HG03575 (cell line): Measurements from ENCODE around the gene MYPN.
"Not testable (repeated sequence)": the region's sequence is repeated elsewhere in the genome, so short reads cannot be mapped to it uniquely, and the experiment has no call there.

Experiments used
- ATAC-seq: cut with Tn5 transposase; IDR thresholded peaks from one replicate; pipeline ENCODE4 v1.9.1; 2021; ENCODE audit not compliant: unreplicated experiment, insufficient number of reproducible peaks, low FRiP score; ENCODE audit errors: extremely low read depth

Gene MYPN, protein sequence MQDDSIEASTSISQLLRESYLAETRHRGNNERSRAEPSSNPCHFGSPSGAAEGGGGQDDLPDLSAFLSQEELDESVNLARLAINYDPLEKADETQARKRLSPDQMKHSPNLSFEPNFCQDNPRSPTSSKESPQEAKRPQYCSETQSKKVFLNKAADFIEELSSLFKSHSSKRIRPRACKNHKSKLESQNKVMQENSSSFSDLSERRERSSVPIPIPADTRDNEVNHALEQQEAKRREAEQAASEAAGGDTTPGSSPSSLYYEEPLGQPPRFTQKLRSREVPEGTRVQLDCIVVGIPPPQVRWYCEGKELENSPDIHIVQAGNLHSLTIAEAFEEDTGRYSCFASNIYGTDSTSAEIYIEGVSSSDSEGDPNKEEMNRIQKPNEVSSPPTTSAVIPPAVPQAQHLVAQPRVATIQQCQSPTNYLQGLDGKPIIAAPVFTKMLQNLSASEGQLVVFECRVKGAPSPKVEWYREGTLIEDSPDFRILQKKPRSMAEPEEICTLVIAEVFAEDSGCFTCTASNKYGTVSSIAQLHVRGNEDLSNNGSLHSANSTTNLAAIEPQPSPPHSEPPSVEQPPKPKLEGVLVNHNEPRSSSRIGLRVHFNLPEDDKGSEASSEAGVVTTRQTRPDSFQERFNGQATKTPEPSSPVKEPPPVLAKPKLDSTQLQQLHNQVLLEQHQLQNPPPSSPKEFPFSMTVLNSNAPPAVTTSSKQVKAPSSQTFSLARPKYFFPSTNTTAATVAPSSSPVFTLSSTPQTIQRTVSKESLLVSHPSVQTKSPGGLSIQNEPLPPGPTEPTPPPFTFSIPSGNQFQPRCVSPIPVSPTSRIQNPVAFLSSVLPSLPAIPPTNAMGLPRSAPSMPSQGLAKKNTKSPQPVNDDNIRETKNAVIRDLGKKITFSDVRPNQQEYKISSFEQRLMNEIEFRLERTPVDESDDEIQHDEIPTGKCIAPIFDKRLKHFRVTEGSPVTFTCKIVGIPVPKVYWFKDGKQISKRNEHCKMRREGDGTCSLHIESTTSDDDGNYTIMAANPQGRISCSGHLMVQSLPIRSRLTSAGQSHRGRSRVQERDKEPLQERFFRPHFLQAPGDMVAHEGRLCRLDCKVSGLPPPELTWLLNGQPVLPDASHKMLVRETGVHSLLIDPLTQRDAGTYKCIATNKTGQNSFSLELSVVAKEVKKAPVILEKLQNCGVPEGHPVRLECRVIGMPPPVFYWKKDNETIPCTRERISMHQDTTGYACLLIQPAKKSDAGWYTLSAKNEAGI (N-terminal part only)

DNA sequence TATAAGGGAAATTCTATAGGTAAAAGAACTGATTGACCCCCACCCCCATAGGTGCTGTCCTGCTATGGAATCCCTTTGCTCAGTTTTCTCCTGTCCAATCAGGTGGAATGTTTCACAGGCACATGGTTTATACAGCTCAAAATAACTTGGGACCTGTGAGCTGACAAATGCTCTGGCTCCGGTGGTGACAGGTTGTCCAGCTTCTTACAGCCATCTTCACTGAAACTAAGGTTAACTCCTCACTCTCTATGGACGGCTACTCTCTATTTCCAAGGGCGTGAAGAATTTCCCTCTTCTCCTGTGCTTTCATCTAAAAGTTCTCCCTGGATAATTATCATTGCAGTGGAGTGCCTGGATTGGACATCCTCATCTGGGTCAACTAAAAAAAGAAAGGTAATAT lies at the start of gene MYPN:
Gene MYPN (plus strand): TSS at position 158 of the 400 bp plus-strand sequence. CDS start 11,951 bp downstream, outside the sequence.
- no peak for ATAC-seq

DNA sequence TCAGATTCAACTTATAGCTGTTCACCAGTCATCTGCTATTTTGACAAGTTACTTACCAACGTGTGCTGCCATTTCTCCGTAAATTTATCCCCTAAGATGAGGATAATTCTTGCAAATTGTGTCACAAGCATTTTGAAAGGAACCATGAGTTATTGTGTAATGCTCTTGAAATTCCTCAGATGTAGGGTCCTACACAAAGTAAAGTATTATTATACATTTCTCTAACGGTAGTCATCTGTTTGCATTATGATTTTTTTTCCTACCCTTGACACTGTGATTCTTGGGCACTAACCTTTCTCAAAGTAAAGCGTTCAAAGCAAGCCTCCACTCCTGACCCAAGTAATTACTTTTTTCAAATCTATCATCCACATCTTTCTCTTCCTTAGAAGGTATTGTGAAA lies 42.3 kb upstream of the MYPN start:
- ATAC-seq: no peak

DNA sequence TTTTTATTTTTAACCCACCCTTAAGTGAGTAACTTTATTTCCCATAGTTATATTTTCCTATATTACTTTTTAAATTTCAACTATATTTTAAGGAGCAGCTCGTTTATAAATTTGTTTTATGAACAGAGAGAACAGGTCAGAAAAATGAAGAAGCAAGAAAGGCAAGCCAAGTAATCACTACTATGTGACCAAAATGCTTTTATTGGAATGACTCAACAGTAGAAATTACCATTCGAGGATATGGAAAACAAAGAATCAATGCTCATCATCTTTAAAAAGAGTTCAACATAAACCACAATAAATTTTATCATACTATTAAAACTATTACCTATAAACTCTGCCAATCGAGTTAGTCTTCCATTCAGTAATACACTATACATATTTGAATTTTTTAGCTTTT lies 41.8 kb upstream of the MYPN start:
- no peak for ATAC-seq

DNA sequence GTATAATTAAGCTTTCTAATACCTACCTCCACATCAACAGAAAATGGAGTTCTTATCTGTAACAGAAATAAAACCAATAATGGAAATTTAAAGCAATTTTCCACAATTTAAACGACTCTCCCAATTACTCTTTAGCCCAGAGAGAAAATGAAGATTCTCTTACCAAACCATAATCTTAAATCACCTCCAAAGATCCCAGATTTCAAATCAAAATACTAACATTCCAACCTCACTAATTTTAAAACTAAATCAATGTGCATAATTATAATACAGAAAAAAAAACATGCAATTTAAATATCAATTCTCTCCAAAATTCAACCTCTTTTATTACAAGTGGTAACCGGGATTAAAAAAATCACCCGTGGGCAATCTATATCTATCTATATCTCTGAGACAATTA lies 35.7 kb upstream of the MYPN start:
- ATAC-seq: no peak

GRCh38 chr10:68074031-68074774 lies 35.1 kb upstream of the MYPN start:
- peak; percentile 22 for ATAC-seq

DNA sequence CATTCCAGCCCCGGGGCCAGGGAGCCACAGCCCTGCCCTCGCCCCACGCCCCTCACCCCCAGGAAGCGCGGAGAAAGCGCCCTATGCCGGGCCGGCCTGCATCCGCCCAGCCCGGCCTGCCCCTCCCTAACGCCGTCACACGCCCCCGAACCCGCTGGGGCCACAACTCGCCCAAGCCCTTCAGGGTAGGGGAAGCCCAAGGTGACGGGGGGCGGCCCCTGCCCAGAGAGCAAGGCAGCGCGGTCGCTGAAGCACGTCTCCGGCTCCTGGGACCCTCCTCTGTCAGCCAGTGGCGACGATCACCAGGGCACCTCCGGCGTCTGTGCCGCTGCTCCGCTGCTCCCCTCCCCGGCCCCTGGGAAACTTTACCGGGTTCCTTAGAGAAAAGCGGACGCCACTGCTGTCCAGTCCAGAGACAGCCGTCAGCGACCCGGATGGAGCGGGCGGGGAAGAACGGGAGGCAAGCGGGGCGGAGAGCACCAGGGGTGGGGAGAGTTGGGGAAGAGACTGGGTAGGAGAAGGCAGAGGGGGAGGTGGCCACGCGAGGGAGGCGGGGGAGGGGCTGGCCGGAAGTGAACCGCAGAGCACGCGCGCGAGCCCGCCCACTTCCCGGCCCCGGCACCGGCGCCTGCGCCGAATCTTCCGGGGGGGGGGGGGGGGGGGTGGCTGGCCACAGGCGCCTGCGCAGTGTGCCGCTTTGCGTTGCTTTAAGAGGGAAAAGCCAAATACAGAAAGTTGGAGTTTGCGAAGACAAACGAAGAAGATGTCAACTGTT lies 34.3 kb upstream of the MYPN start, which contains the start of gene HERC4:
Gene HERC4 (minus strand): TSS at position 509 of the 775 bp plus-strand sequence. CDS start 2,175 bp downstream, outside the sequence.
- ATAC-seq: peak; percentile 65

DNA sequence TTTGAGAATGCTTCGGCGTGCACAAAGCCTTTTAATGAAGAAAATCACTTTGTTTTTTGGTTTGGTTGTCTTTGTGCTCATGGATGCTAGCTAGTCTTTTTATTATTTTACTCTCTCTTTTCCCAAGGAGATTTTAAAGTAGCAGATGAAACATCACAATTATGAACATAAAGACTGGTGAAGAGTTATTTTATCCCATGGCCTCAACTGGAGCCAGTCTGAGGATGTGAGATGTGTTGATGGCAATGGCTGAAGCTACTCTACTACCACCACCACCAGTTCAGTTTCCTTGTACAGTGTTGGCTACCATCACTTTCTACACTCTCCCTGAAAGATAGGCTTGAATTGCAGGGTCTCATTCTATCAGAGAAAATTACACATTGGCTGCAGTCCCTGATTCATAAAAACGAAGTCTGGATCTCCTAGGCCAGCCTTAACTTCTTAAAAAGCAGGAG lies 33.7 kb upstream of the MYPN start:
- ATAC-seq: no peak

DNA sequence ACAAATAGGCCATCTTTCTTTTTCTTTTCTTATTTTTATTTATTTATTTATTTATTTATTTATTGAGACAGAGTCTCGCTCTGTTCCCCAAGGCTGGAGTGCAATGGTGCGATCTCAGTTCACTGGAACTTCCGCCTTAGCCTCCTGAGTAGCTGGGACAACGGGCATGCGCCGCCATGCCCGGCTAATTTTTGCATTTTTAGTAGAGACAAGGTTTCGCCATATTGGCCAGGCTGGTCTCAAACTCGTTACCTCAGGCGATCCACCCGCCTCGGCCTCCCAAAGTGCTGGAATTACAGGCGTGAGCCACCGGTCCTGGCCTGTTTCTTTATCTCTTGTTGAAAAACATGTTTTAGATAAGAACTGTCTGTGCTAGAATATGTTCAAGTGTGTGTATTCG lies 33.2 kb upstream of the MYPN start:
- not testable (repeated sequence) for ATAC-seq

DNA sequence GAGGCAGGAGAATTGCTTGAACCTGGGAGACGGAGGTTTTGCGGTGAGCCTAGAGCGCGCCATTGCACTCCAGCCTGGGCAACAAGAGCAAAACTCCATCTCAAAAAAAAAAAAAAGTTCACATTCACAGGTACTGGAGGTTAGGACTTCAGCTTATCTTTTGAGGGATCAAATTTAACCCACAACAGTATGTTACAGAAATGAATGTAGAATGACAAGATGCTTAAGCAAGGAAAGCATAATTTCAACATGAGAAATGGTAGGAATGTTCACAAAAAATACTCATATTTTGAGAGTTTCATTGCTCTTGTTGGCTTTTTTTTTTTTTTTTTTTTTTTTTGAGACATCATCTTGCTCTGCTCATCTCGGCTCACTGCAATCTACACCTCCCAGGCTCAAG lies 32.3 kb upstream of the MYPN start:
- no peak for ATAC-seq

GRCh38 chr10:68079434-68079833 lies 29.9 kb upstream of the MYPN start:
- no peak for ATAC-seq

DNA sequence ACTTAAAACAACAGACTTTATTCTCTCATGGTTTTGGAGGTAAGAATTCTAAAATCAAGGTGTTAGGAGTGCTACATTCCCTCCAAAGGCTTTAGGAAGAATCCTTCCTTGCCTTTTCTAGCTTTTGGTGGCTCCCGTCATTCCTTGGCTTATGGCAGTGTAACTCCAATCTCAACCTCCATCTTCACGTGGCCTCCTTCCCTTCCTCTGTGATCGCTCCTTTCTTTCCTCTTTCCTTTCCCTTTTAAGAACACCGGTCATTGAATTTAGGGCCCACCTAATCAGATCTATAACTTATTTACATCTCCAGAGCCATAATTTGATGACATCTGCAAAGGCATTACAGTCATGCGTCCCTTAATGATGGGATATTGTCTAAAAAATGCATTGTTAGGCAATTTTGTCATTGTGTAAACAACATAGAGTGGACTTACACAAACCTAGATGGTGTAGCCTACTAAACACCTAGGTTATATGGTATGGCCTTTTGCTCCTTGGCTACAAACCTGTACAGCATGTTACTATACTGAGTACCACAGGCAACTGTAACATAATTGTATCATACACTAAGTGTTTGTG lies 28.3 kb upstream of the MYPN start:
- no peak for ATAC-seq

- ATAC-seq: no peak
These were observed 27.4 kb upstream of the MYPN start for GRCh38 chr10:68081916-68082315.

- no peak for ATAC-seq
These were observed 26.4 kb upstream of the MYPN start for GRCh38 chr10:68082872-68083271.

DNA sequence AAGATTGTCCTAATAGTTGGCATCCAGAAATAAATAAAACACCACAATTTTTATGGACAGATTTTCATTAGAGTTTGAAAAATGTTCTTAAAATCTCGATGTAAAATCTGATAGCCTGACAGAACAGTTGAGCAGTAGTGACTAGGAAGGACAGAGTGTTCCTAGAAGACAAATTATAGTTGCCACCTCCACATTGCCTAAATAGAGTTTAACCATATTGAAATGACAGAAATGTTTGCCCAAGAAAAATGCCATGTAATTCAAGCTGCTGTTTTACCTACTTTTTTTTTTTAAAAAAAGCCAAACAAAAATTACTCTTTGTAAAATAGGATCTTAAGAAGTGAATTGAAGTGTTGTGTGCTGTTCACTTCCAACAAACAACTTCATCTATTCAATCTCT lies 25.3 kb upstream of the MYPN start:
- ATAC-seq: no peak

DNA sequence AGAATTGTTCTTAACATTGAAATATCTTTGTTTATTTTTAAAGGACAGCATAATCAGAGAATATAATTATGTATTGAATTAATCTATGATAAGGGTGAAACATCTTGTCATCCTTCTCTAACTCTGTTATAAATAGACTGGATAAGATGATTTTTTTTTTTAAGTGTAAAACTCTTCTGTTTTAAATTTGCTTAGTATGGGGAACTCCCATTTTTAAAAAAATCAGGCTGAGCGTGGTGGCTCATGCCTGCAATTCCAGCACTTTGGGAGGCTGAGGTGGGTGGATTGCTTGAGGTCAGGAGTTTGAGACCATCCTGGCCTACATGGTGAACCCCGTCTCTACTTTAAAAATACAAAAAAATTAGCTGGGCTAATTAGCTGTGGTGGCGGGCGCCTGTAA lies 24.8 kb upstream of the MYPN start:
- no peak for ATAC-seq

DNA sequence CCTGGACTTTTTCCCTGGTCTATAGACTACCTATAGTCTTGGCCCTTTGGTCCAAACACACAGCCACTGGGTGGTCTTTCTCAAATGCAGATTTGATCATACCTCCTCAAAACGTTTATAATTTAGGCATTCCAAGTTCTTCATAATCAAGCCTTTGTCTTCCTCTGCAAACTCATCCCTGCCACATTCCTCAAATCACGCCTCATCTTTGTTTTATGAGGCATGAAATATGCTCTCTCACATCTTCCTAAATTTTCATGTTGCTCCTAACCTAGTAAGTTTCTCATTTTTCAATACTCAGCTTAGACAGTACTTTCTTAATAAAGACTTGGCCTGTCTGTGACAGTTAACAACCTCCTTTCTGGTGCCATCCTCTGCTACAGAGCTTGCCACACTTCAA lies 23.3 kb upstream of the MYPN start:
- ATAC-seq: no peak

GRCh38 chr10:68086910-68087684 lies 22.2 kb upstream of the MYPN start:
- no peak for ATAC-seq
